Transverse colon (tissue), 4 donors: ENCODE results near the gene ICOSLG. TPM values are rescaled to one million over a fixed set of nuclear protein-coding genes. Genes with fewer than 3 reads are reported as not detected.

ENCODE experiments used
- DNase-seq: peaks from one replicate; pipeline ENCODE4 v3.0.0-alpha.2; 2019
- H3K27ac ChIP-seq, 4 donors: fragments of 200-600 bp; sonication (generic); 2 replicates each; pipeline ENCODE4 v1.5.1; 2016 to 2018; ENCODE audit warnings: inconsistent platforms in 4 of 4
- H3K27me3 ChIP-seq: fragments of 200-600 bp; sonication (generic); 2 replicates; pipeline ENCODE4 v1.5.1; 2017; ENCODE audit warnings: inconsistent platforms
- H3K36me3 ChIP-seq, 4 donors: fragments of 200-600 bp; sonication (generic); 2 replicates each; pipeline ENCODE4 v1.5.1; 2017 to 2019; ENCODE audit warnings: inconsistent platforms in 4 of 4
- H3K4me1 ChIP-seq, 4 donors: fragments of 200-600 bp; sonication (generic); 2 replicates each; pipeline ENCODE4 v1.5.1; 2017 to 2020; ENCODE audit warnings: inconsistent platforms in 4 of 4
- H3K4me3 ChIP-seq, 4 donors: fragments of 200-600 bp; sonication (generic); 1 replicate in 1 of 4; 2 replicates in 3 of 4; pipeline versions ENCODE4 v1.5.1 to v1.6.1; 2017 to 2019; ENCODE audit warnings: inconsistent platforms in 4 of 4
- H3K9me3 ChIP-seq, 2 donors: fragments of 200-600 bp; sonication (generic); 2 replicates each; pipeline ENCODE4 v1.5.1; 2017 to 2019; ENCODE audit warnings: inconsistent platforms in 2 of 2
- EP300 ChIP-seq: sonication (generic); formaldehyde crosslinking; IDR thresholded peaks from one replicate; pipeline ENCODE4 v1.6.1; 2017; ENCODE audit warnings: antibody characterized with exemption, low read depth
- POLR2A ChIP-seq: fragments of 450-650 bp; IDR thresholded peaks from one replicate; pipeline ENCODE4 v1.6.1; 2016; ENCODE audit warnings: antibody characterized with exemption, mild to moderate bottlenecking, moderate library complexity
- POLR2AphosphoS5 ChIP-seq, 3 donors: sonication (generic); formaldehyde crosslinking; IDR thresholded peaks; one replicate each; pipeline ENCODE4 v1.6.1; 2016; ENCODE audit warnings: antibody characterized with exemption in 3 of 3
- WGBS, 2 donors: methylation state at CpG; one replicate each; pipeline ENCODE4 v1.1.5; 2018; ENCODE audit warnings: low coverage in 1 of 2; 5-methylcytosine and 5-hydroxymethylcytosine counted together
- in situ Hi-C, 4 donors: fragments of 200-750 bp; cut with MboI; loops; one replicate each; pipeline versions ENCODE4 v1.15.0 to v1.15.1; 2017; ENCODE audit warnings: low sequenced_read_pairs in 3 of 4, low pct_ligation_motif_present in 1 of 4, low pct_unique_long_range_greater_than_20kb in 1 of 4
- intact Hi-C: fragments of 100-400 bp; cut with DNase I; formaldehyde crosslinking; loops from one replicate; pipeline ENCODE4 v1.15.1; 2023; ENCODE audit warnings: low total_unique reads
- total RNA-seq, 4 donors: library from RNA; depleted of rRNA; stranded (reverse); fragments of >200 nt; gene quantifications; one replicate each; pipeline ENCODE4 v1.1.0, GENCODE V29; 2016
- TF ChIP-seq, protein P1 (sequence below), 5 experiments: fragments of 200-600 bp in 3 of 5; fragments of 450-650 bp in 2 of 5; sonication (generic) in 3 of 5; IDR thresholded peaks; 1 replicate in 2 of 5; 2 replicates in 3 of 5; pipeline ENCODE4 v1.5.1; 2016 to 2017; ENCODE audit warnings: antibody characterized with exemption in 5 of 5, inconsistent platforms in 3 of 5, mild to moderate bottlenecking in 2 of 5, moderate library complexity in 1 of 5

The ICOSLG gene
- total RNA-seq, 4 donors from 2014 or later = 3.2 to 7.6 (median 3.9) TPM

DNA sequence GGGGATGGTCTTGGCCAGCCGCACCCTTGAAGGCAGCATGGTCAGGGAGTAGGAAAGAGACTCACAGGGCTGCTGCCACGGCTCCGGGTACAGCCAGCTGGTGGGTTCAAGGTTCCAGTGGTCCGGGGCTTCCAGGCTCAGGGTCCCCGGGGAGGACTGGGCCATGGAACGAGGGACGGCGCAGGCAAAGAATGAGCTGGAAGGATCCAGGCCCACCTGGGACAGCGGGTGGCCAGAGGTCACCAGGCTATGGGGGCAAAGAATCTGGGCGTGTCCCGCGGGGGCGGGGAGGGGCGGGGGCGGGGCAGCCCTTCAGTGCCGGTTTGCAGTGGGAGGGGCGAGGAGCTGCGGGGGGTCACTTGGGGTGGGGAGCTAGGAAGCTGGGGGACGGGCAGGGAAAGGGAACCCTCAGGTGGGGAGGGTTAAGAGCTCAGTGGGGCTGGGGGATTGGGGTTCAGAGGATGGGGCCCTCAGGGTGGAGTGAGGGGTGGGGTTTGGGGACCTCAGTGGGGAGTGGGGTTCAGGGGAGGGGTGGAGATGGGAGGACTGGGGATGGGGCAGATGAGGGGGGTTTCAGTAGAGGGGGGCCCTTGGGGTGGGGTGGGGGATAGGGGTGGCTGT lies 21.0 kb upstream of the ICOSLG start, which contains the start of gene DNMT3L:
TSS of gene DNMT3L (minus strand) at position 223 of the 621 bp plus-strand sequence. CDS start 638 bp downstream, outside the sequence.
- Histone ChIP-seq H3K36me3 (no peaks in the 10 kb centered on the region), H3K27ac (no peak within 1 kb of the TSS), H3K9me3 (no peaks in the 10 kb centered on the region), H3K27me3 (no peaks in the 10 kb centered on the region), H3K4me1 (no peaks in the 10 kb centered on the region), H3K4me3 (no peak within 1 kb of the TSS)
- 82% methylated on average over 3 of the region's 19 CpGs; no CpG with 5 or more reads in 1 of the 2 donors for WGBS, 2 donors
- no peak for DNase-seq
- in situ Hi-C loops (loop anchor here in 1 of 4 donors (25.0 kb wide), 3 partner anchors 101 to 224 kb away; partner anchors contain the start of genes LRRC3 and TRPM2), intact Hi-C loops (no loop called here)
- no peak for TF ChIP-seq POLR2A
- TF ChIP-seq EP300 = no peak
- TF ChIP-seq, protein P1, sequence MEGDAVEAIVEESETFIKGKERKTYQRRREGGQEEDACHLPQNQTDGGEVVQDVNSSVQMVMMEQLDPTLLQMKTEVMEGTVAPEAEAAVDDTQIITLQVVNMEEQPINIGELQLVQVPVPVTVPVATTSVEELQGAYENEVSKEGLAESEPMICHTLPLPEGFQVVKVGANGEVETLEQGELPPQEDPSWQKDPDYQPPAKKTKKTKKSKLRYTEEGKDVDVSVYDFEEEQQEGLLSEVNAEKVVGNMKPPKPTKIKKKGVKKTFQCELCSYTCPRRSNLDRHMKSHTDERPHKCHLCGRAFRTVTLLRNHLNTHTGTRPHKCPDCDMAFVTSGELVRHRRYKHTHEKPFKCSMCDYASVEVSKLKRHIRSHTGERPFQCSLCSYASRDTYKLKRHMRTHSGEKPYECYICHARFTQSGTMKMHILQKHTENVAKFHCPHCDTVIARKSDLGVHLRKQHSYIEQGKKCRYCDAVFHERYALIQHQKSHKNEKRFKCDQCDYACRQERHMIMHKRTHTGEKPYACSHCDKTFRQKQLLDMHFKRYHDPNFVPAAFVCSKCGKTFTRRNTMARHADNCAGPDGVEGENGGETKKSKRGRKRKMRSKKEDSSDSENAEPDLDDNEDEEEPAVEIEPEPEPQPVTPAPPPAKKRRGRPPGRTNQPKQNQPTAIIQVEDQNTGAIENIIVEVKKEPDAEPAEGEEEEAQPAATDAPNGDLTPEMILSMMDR (IDR thresholded peaks at IDR 0.05) = no peak
- TF ChIP-seq POLR2AphosphoS5 (IDR thresholded peaks at IDR 0.05) = no peak

- H3K27me3 ChIP-seq = no peaks in the 10 kb centered on the region
- no peak overlapping the region for H3K27ac ChIP-seq
- DNase-seq = no peak
- H3K9me3 ChIP-seq = no peaks in the 10 kb centered on the region
- WGBS, 2 donors = 82 to 85% methylated on average over 4 to 19 of the region's 19 CpGs
- in situ Hi-C loops (loop anchor here in 1 of 4 donors (25.0 kb wide), 3 partner anchors 101 to 224 kb away; partner anchors contain the start of genes LRRC3 and TRPM2), intact Hi-C loops (no loop called here)
- TF ChIP-seq POLR2AphosphoS5 (IDR thresholded peaks at IDR 0.05) = no peak
- TF ChIP-seq POLR2A = no peak
- TF ChIP-seq, protein P1 (IDR thresholded peaks at IDR 0.05) = no peak
- no peak for TF ChIP-seq EP300
- H3K36me3 ChIP-seq = no peaks in the 10 kb centered on the region
- H3K4me1 ChIP-seq = no peaks in the 10 kb centered on the region
- H3K4me3 ChIP-seq = no peak overlapping the region
Observed at GRCh38 chr21:44260791-44261631, 20.3 kb upstream of the ICOSLG start.

GRCh38 chr21:44260066-44260465 lies 19.3 kb upstream of the ICOSLG start:
- in situ Hi-C loops = loop anchor here in 1 of 4 donors (25.0 kb wide), 3 partner anchors 102 to 223 kb away; partner anchors contain the start of genes LRRC3 and TRPM2
- Histone ChIP-seq H3K4me3 (no peak overlapping the region), H3K9me3 (no peaks in the 10 kb centered on the region), H3K27ac (no peak overlapping the region), H3K27me3 (no peaks in the 10 kb centered on the region), H3K36me3 (no peaks in the 10 kb centered on the region), H3K4me1 (no peaks in the 10 kb centered on the region)
- TF ChIP-seq EP300 = no peak
- TF ChIP-seq, protein P1 (IDR thresholded peaks at IDR 0.05) = no peak
- no peak for TF ChIP-seq POLR2A
- TF ChIP-seq POLR2AphosphoS5 (IDR thresholded peaks at IDR 0.05) = no peak
- no peak for DNase-seq
- intact Hi-C loops = no loop called here
- WGBS, 2 donors = 59 to 65% methylated on average over 4 of the region's 4 CpGs

DNA sequence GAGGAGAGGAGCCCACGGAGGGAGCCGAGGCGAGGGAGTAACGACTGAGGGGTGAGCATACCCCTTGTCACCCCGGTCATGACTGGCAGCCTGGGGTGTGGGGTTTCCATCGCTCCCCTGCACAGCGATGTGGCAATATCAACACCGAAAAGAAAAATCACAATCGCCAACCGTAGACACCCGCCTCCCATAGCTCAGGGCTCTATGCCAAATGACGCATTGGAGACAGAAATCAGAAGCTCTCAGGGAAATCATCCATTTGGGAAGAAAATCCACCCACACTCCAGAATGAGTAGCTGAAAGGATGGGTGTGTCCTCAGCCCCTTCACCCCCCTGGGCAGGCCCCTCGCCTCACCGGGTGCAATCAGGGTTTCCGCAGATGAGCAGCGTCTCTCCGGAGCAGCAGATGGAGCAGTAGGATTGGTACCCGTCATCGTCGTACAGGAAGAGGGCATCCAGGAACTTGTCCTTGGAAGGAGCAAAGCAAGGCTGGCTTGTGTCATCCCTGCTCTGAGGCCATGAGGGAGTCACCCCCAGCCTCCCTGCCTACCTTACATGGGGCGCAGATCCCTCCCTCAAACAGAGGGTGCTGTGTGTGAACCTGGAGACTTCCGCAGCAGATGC lies 18.5 kb upstream of the ICOSLG start:
- WGBS, 2 donors = 86% methylated on average over 22 of the region's 22 CpGs; no CpG with 5 or more reads in 1 of the 2 donors
- Histone ChIP-seq H3K4me1 (no peaks in the 10 kb centered on the region), H3K27me3 (no peaks in the 10 kb centered on the region), H3K36me3 (no peaks in the 10 kb centered on the region), H3K9me3 (no peaks in the 10 kb centered on the region), H3K27ac (no peak overlapping the region), H3K4me3 (no peak overlapping the region)
- DNase-seq = no peak
- TF ChIP-seq POLR2A (no peak), POLR2AphosphoS5 (IDR thresholded peaks at IDR 0.05) (no peak), EP300 (no peak)
- TF ChIP-seq, protein P1 (IDR thresholded peaks at IDR 0.05) = no peak
- in situ Hi-C loops (loop anchor here in 1 of 4 donors (25.0 kb wide), 3 partner anchors 103 to 222 kb away; partner anchors contain the start of genes LRRC3 and TRPM2), intact Hi-C loops (no loop called here)
